Activated effector memory CD4-positive, alpha-beta T cell treated with anti-CD3 and anti-CD28 coated beads, Interleukin-2, amount 50 U/mL, for 16 hours (primary cell): ENCODE results near the gene RASSF4.
A peak's percentile ranks its signal among the peaks of the same experiment; 100 is the strongest.

ENCODE experiments used
- DNase-seq: peaks from one replicate; pipeline ENCODE4 v3.0.0-alpha.2; 2020

Gene RASSF4

GRCh38 chr10:44928462-44928861 is 31.1 kb upstream of the RASSF4 start:
- DNase-seq: no peak

- no peak for DNase-seq
These were observed 30.0 kb upstream of the RASSF4 start for GRCh38 chr10:44929356-44930255.

- no peak for DNase-seq
These were observed 28.5 kb upstream of the RASSF4 start for GRCh38 chr10:44930904-44931620.

GRCh38 chr10:44931621-44932516 is 27.7 kb upstream of the RASSF4 start:
- DNase-seq: no peak

DNA sequence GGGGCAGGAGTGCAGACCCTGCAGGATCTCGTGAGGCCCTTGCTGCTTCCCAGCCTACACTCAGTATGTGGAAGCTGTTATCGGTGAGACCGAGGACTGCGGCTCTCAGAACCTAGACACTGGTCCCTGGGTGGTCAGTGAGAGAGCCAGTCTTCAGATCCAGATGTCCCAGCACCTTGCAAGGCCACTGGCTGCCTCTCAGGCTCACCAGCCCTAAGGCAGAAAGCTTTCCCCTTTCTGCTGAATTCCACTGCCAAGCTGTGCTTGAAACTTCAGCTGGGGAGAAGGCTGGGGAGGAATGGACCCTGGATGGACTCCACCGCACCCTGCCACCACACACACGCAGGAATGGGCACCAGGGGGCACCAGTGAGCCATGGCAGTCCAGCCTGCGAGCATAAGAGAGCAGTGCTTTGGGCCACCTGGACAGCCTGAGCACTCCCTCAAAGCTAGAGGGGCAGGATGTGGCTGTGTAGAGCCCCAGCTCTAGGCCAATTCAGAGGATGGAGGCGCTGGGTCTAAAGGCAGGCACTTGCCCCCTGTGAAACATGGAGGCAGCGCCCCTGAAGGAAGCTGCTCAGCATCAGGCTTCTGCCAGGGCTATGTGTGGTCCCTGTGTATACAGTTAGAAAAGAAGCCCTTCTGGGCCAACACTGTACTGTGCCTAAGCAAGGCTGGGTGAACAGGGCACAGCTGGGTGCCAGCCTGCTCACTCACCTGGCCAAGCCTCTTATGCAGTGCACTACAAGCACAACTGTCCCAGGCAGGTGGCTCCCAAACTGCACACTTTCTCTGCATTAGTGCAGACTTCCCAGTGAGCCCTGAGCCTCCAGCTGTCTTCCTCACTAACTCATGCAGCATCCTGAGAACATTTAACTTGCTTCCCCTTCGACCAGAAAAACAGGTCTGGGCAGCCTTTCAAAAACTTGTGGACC is 26.8 kb upstream of the RASSF4 start:
- DNase-seq: peak; percentile 91

GRCh38 chr10:44933451-44934321 is 25.9 kb upstream of the RASSF4 start:
- no peak for DNase-seq

DNA sequence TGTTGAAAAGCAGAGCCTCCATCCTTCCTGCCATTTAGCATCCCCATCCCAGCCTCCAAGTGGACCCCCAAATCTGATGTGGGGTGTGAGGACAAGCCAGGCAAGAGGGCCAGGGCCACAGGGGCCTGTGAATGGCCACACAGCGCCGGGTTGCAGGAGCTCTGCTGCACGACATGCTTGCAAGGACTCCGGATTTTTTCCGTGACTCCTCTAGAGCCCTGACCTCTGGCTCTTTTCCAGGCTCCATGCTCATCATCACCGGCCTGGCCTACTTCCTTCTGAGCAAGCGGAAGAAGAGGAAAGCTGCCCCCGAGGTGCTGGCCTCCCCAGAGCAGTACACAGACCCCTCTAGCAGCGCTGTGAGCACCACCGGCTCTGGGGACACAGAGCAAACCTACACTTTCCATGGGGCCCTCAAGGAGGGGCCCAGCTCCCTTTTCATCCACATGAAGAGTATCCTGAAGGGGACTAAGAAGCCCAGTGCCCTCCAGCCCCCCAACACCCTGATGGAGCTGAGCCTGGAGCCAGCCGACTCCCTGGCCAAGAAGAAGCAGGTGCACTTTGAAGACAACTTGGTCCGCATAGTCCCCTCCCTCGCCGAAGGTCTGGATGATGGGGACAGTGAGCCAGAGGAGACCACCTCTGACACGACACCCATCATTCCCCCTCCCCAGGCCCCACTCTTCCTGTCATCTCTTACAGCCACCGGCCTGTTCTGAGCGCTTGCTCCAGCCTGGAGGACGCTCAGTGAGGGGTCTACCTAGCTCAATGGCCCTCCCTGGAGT is 25.0 kb upstream of the RASSF4 start:
- DNase-seq: no peak

DNA sequence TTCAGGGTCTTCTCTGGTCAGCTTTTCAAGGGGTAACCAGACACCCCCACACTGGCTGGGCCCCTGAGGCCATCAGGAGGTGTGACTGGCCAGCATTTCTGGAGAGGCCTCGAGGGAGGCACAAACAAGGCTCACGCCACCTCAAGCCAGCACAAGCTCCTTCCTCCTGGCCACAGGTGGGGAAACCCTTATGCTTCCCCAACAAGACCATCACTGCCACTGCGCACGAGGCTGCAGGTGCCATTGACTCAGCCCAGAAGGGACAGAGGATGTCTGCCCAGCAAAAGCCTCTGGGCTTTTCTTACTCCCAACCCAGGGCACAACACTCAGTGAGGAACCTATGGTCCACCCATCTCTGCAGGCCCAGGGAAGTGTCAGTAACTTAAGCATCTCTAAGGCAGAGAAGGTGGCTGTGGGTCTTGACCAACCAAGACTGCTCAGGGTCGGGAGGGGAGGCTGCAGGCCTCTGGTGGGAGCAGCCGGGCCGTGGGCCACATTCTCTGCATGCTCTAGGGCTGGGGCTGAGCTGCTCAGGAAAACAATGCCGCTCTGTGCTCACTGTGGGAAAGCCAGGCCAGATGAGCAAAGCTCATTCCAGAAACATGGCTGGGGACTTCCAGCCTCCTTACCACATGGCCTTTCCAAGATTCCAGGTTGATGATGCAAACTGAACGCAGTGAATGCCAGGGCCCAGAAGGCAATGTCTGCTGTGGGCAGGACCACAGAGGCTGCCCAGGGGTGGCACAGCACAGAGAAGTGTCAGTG is 24.2 kb upstream of the RASSF4 start:
- no peak for DNase-seq

DNA sequence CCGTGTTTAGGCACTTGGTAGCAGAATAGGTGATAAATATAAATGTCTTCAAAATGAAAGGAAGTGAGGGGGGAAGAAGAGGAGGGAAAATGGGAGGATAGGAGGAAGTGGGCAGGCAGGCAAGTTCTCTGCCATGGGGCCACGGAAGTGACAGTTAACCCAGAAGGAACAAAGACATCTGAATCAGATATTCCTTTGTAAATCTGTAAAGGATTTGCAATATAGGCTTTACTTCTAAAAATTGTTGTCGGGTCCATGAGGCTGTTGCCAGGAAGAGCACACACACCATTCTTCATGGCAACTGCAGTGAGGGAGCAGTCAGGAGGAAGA is 23.7 kb upstream of the RASSF4 start:
- DNase-seq: no peak

DNA sequence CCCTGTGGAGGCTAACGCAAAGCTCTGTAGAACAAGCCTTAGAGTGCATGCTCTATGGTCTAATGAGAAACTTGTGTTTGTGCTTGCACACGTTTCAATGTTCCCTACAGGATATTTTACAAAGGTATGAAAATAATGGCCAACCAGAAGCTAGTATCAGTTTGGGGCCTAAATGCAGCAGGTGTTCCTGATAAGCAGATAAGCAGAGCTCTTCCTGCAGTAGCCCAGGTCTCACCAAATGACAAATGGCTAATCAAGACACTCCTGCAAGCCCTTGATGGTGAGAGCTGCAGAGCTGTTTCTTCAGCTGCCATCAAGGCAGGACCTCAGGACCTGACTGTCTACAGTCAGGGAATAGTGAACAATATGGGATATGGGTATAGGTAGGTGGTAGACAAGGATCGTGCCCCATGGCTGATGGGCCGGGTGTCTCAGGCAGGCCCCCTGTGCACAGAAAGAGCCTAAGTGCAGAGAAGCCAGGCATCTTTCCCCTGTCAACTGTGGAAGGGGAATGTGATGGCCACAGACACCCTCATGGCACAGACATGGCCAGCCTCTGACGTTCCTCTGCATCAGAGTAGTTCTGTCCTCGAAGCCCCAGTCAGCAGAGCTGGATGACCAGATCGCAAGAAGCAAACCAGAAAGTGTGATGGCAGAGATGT is 23.2 kb upstream of the RASSF4 start:
- no peak for DNase-seq

GRCh38 chr10:44937196-44938005 is 22.2 kb upstream of the RASSF4 start:
- no peak for DNase-seq

- DNase-seq: no peak
These were observed 20.6 kb upstream of the RASSF4 start for GRCh38 chr10:44938956-44939355.

GRCh38 chr10:44939691-44940401 is 19.8 kb upstream of the RASSF4 start:
- DNase-seq: no peak

DNA sequence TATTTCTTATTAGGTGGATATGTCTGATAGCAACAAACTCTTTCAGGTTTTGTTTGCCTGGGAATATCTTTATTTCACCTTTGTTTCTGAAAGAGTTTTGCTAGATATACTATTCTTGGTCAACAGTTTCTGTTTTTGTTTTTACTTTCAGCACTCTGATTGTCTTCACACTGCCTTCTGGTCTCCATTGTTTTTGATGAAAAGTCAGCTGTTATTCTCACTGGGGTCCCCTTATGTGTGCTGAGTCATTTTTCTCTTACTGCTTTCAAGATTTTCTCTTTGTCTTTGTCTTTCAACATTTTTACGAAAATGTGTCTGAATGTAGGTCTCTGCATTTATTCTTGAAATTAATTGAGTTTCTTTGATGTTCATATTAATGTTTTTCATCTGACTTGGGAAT is 15.2 kb upstream of the RASSF4 start:
- no peak for DNase-seq

DNA sequence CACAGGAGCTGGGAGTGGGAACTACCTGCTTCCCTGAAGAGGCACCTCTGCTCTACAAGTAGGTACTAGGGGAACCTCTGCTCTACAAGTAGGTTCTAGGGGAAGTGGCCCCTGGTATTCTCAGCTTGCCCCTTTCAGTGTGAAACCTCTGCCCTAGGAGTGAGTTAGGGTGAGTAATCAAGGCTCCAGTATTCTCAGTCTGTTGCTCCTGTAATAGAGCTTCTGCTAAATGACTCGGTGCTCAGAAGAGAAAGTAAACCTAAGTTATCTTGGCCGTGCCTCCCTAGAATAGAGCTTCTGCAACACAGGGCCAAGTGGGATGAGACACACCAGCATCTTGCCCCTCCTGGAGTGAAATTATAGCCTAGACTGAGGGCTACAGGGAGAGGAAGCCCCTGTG is 13.4 kb upstream of the RASSF4 start:
- no peak for DNase-seq

DNA sequence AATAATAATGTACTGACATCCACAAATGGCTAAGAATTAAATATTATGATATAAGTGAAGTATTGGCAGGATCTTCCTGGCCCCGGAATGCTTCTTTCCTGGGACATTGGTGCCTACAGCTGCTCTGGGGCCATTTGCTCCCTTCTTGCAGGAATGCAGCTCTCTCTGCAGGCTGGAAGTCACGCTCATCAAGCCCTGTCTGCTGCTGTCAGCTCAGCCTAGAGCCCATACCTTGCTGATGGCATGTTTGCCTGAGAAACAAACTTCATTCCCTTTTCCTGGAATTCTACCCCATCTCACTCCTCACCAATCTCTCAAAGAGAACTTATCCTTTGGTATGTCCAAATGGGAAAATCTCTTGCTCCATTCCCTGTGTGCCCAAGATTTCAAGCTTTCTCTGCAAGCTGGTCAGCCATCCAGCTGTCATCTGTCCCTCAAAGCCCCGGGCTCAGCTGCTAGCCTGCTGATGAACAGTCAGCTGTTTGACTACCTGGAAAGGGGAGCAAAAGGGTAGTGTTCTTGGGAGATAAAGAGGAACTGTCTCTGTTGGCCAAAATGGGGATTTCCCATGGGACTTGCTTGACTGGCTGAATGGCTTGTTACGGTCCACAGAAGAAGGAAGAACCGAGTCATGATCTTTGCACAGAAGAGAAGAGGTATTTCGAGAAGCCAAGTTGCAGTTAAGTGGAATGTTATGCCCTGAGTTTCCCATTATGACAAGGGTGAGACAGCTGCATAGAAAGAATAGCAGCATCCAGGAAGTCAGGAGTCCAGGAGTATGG is 12.0 kb upstream of the RASSF4 start:
- DNase-seq: no peak

DNA sequence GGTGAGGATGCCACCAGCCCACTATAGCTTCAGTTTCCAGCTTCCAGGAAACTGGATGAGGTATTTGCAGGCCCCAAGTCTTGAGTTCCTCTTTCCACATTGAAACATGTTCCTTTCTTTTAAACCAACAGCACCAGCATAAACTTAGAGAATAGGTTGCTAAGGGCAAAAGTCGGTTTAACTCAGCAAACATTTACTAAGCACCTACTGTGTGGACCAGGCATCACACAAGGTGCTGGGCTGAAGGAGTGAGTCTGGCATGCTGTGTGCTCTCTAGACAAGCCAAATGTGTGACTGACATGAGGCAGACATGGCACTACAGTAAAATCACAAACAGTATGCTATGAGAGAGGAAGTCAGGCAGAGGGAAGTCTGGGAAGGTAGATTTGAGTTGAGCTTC is 11.0 kb upstream of the RASSF4 start:
- DNase-seq: no peak
